ENCODE results near the gene EIF3D.

DNA sequence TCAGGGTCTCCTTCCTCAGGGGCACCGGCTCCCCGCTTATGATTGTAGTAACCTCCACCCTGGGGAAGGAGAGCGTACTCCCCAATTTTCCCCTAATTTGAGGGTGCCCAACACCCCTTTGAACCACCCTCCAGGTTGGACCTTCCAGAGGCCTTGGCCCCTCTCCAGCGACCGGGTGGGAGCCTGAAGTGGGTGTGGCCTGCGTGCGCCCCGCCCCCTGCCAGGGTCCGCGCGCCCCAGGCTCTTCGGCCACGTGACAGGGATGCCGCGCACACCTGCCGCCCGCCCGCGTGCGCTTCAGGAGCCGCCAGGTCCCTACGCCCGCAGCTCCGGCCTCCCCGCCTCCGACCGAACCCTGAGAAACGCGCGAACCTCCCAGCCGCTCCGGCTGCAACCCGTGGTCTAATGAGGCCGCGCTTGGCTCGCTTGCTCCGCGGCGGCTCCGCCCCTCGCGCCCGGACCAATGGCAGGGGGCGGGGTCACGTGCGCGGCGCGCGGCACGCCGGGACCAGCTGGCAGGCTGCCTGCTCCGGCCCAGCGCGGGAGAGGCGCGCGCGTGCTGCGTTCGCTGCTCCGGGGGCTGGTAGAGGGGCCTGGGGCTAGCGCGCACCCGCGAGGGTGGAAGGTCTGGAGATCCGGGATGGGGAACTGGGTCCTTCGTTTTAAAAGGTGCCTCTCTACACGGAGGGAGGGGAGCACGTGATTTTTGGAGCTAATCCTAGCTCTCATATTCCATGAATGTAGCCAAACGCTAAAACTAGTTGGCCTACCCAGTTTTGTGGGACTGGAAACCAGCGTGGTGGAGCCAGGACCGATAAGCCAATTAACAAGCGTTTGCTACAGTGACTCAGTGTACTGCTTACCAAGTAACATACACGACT is 22.1 kb downstream of the EIF3D start, which contains the start of gene FOXRED2:
- TF ChIP-seq MAFK (IDR thresholded peaks at IDR 0.05; ENCODE audit: low read depth, low read length) (no peak), SIN3A (conservative IDR thresholded peaks at IDR 0.05 in 1 of 2, IDR thresholded peaks at IDR 0.05 in 1 of 2; ENCODE audit: low read depth in 1 of 2, low read length in 2 of 2) (peak in 1 of 2 experiments; percentile 71; a peak in 1 of 4 replicates), SRF (IDR thresholded peaks at IDR 0.05; ENCODE audit: low read depth, low read length) (no peak), FOSL1 (IDR thresholded peaks at IDR 0.05; ENCODE audit: insufficient read depth, low read depth, low read length) (peak; percentile 76; the same call in 1 of the 2 replicates), POU5F1 (IDR thresholded peaks at IDR 0.05; ENCODE audit: low read depth, low read length) (no peak), CBX5 (IDR thresholded peaks at IDR 0.05; ENCODE audit: low read depth, low read length) (no peak), POLR2AphosphoS5 (IDR thresholded peaks at IDR 0.05; ENCODE audit: low read depth, low read length) (0 out of 2 replicates have a peak, but pooled peaks have one; percentile 35), POLR2A (IDR thresholded peaks at IDR 0.05; ENCODE audit: control extremely low read depth in 1 of 2, low read depth in 2 of 2, low read length in 2 of 2) (peak in 1 of 2 experiments; percentile 72; a peak in 2 of 3 replicates), CEBPB (IDR thresholded peaks at IDR 0.05; ENCODE audit: low read depth, low read length) (no peak), GTF2F1 (IDR thresholded peaks at IDR 0.05; ENCODE audit: borderline replicate concordance, low read depth, low read length) (no peak)
- TF ChIP-seq, protein P1, sequence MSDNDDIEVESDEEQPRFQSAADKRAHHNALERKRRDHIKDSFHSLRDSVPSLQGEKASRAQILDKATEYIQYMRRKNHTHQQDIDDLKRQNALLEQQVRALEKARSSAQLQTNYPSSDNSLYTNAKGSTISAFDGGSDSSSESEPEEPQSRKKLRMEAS (IDR thresholded peaks at IDR 0.05) = peak; percentile 98
- TF ChIP-seq, protein P2, sequence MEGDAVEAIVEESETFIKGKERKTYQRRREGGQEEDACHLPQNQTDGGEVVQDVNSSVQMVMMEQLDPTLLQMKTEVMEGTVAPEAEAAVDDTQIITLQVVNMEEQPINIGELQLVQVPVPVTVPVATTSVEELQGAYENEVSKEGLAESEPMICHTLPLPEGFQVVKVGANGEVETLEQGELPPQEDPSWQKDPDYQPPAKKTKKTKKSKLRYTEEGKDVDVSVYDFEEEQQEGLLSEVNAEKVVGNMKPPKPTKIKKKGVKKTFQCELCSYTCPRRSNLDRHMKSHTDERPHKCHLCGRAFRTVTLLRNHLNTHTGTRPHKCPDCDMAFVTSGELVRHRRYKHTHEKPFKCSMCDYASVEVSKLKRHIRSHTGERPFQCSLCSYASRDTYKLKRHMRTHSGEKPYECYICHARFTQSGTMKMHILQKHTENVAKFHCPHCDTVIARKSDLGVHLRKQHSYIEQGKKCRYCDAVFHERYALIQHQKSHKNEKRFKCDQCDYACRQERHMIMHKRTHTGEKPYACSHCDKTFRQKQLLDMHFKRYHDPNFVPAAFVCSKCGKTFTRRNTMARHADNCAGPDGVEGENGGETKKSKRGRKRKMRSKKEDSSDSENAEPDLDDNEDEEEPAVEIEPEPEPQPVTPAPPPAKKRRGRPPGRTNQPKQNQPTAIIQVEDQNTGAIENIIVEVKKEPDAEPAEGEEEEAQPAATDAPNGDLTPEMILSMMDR (IDR thresholded peaks at IDR 0.05; ENCODE audit: control extremely low read depth in 1 of 3, insufficient read depth in 1 of 3, low read depth in 1 of 3, low read length in 3 of 3) = 0 out of 4 replicates have a peak, but pooled peaks of 1 of the 3 experiments have one; percentile 0
